Fibroblast of pulmonary artery (primary cell): ENCODE results near the gene SLC2A6.

Source experiments
- DNase-seq: peaks from one replicate; pipeline ENCODE4 v3.0.0-alpha.2; 2010; ENCODE audit warnings: low read depth
- H3K4me3 ChIP-seq: replicated peaks from 2 replicates; pipeline ENCODE4 v1.5.1; 2011; ENCODE audit warnings: low read depth, mild to moderate bottlenecking, control low read depth, low read length, moderate library complexity
- TF ChIP-seq, protein P1 (sequence below): IDR thresholded peaks from 2 replicates; pipeline ENCODE4 v1.5.1; 2011; ENCODE audit warnings: mild to moderate bottlenecking, control low read depth, low read length, inconsistent platforms; ENCODE audit errors: missing control alignments

SLC2A6 gene

DNA sequence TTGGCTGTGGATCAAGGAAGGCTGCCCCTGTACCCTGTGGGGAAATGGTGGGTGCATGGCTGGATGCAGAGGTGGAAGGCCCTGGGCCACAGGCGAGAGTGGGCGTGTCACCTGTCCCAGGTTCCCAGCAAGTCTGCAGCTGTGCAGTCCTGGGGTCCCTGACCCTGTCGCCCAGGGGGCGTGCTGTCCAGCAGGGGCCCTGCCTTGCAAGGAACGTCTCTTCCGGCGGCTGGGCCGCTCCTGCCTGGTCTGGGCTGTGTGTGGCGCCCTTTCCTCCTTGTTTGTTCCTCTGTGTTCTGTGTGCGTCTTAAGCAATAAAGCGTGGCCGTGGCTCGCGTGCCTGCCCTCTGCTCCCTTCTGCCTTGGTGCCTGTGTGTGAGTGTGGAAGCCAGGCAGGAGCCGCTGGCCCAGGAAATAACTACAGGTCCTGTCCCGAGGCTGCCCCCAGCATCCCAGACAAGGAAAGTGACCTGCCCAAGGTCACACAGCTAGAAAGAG, 8.4 kb downstream of the SLC2A6 start:
- H3K4me3 ChIP-seq, result no peak overlapping the region
- TF ChIP-seq, protein P1, sequence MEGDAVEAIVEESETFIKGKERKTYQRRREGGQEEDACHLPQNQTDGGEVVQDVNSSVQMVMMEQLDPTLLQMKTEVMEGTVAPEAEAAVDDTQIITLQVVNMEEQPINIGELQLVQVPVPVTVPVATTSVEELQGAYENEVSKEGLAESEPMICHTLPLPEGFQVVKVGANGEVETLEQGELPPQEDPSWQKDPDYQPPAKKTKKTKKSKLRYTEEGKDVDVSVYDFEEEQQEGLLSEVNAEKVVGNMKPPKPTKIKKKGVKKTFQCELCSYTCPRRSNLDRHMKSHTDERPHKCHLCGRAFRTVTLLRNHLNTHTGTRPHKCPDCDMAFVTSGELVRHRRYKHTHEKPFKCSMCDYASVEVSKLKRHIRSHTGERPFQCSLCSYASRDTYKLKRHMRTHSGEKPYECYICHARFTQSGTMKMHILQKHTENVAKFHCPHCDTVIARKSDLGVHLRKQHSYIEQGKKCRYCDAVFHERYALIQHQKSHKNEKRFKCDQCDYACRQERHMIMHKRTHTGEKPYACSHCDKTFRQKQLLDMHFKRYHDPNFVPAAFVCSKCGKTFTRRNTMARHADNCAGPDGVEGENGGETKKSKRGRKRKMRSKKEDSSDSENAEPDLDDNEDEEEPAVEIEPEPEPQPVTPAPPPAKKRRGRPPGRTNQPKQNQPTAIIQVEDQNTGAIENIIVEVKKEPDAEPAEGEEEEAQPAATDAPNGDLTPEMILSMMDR, result no peak
- no peak for DNase-seq

- no peak for DNase-seq
- TF ChIP-seq, protein P1, result no peak
- no peak overlapping the region for H3K4me3 ChIP-seq
Measured at GRCh38 chr9:133468777-133469421, 10.0 kb downstream of the SLC2A6 start.

GRCh38 chr9:133468374-133468773, 10.5 kb downstream of the SLC2A6 start:
- H3K4me3 ChIP-seq, result no peak overlapping the region
- DNase-seq, result no peak

DNA sequence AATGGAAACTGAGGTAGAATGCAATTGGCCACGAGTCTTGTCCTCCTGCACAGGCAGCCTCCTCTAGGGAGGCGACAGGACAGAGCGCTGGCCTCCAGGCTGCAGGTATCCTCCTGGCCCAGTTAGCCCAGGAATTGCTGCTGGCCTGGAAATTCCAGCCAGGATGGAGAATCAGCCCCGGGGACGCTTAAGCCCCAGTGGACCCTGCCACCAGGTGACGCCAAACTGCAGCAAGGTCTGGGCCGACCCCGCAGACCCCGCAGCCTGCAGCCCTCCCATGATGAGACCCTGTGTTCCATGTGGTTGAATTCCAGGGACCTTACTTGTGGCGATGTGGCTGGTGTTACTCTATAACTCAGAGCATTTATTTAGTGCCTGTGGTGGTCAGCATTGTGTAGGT, 11.8 kb downstream of the SLC2A6 start:
- TF ChIP-seq, protein P1, result no peak
- DNase-seq, result no peak
- no peak overlapping the region for H3K4me3 ChIP-seq

More at GRCh38 chr9:133468374-133468773, 10.5 kb downstream of the SLC2A6 start:
- TF ChIP-seq, protein P1, result no peak

GRCh38 chr9:133465984-133466383, 12.9 kb downstream of the SLC2A6 start:
- H3K4me3 ChIP-seq, result no peak overlapping the region
- TF ChIP-seq, protein P1, result no peak
- no peak for DNase-seq

GRCh38 chr9:133464638-133465037, 14.3 kb downstream of the SLC2A6 start:
- DNase-seq, result no peak
- H3K4me3 ChIP-seq, result no peak overlapping the region
- TF ChIP-seq, protein P1, result no peak
